HG03139 (cell line): Measurements from ENCODE around the gene VPS51.
"Not testable (repeated sequence)": the region's sequence is repeated elsewhere in the genome, so short reads cannot be mapped to it uniquely, and the experiment has no call there.

ENCODE experiments used
- ATAC-seq: cut with Tn5 transposase; IDR thresholded peaks from one replicate; pipeline ENCODE4 v1.9.1; 2021; ENCODE audit not compliant: unreplicated experiment

VPS51 gene

DNA sequence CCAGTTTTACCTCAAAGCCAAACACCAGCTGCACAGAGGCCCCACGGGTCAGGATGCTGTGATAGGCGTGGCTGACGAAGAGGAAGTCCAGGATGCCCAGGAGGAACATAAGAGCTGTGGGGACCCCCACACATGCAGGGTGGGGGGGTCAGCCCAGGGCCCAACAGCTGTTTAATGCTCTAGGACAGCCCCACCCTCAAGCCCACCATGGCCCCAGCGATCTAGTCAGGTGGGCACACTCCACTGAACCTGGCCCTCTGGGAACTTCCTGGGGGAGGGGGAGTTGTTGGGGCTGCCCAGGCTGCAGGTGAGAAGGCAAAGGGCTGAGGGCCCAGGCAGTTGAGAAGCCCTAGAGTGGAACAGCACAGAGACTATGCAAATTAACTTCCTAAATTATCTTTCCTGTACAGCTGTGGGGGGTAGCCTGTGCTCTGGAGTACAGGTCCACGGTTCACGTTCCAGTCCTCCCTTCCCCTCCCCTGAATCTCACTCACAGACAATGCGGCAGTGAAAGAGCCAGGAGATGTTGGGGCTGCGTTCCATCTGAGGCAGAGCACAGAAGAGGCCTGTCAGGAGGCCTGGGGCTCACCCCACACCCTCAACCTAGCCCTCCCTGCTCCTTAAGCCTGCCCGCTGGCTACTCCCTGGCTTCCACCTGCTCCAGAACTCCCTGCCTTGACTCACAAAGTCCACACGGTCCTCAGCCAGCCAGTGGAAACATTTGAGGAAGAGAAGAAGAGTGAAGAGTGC lies 36.4 kb downstream of the VPS51 start:
- peak; percentile 37 for ATAC-seq

DNA sequence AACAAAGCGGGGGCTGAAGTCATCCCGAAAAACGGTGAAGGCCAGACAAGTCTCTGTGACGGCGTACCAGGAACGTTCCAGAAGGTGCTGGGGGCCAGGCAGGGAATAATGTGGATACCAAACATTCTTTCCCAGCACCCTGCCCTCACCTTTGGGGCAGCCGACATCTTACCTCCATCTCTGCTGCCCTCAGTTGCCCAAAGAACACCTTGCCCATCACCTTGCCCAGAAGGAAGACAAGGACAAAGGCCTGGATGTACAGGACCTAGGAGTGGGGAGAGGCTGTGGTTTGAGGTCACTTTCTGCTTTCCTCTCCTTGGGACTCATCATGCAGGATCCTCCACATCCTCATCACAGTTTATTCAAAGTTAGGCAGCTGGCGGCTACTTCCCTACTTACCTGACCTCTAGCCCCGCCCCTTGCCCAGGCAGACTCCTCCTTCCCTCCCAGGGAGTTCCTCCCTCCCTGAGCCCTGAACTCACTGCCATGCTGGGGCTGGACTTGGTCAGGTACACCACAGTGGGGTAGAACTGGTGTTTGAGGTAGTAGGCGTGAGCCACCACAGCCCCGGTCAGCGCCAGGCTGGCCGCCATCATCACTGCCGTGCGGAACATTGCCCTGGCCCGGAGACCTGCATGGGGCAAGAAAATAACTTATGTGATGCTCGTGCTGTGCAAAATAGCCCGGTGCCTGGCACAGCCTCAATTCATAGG lies 37.1 kb downstream of the VPS51 start:
- no peak for ATAC-seq

DNA sequence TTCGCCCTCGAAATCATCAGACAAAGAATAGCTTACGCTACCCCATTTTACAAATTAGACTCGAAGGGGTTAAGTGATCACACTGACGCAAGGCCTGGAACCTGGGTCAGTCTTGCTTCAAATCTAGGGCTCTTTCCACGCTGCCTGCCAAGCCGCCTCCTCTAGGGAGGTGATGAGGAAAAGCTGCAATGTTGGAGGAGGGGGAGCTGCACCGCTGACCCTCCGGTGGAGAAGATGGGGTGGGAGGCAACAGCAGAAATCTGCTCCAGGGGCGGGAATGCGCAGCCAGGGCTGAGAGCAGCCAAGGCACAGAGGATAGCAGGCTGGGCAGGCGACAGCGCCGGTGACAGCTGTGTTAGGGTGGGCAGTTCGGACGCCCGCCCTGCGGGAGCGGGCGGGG lies 37.7 kb downstream of the VPS51 start:
- no peak for ATAC-seq

DNA sequence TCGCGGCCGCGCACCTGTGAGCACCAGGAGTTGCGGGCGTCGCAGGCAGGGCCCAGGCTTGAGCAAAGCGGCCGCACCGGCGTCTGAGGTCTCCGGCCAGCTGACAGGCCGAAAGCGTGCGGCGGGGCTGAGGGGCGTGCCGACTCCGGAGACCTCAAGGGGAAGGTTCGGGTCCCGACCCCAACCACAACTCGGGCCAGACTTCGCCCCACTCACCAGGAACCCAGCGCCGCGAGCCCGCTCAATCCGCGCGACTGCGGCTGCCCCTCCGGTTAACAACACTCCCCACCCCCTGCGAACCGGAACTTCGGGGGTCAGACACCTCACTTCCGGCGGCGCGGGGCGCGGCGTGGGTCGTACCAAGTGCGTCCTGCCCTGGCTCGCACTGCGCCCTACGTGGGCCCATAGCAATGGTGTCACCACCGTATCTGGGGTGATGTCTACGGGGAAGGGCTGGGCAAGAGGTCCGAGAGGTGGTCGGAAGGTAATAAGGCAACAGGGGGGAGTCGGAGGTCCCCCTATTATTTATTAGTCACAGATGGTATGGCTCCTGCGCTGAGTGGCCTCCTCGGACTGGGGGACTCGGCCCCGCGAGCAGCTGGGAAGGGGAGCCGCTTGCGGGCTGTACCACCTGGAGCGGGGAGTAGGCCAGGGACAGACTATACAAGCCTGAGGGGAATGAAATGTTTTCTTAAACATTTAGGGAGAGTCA lies 38.4 kb downstream of the VPS51 start, which contains the start of gene SYVN1:
Gene SYVN1 (minus strand): TSS at position 280 of the 712 bp plus-strand sequence. CDS start 918 bp downstream, outside the sequence.
- ATAC-seq = peak; percentile 37

DNA sequence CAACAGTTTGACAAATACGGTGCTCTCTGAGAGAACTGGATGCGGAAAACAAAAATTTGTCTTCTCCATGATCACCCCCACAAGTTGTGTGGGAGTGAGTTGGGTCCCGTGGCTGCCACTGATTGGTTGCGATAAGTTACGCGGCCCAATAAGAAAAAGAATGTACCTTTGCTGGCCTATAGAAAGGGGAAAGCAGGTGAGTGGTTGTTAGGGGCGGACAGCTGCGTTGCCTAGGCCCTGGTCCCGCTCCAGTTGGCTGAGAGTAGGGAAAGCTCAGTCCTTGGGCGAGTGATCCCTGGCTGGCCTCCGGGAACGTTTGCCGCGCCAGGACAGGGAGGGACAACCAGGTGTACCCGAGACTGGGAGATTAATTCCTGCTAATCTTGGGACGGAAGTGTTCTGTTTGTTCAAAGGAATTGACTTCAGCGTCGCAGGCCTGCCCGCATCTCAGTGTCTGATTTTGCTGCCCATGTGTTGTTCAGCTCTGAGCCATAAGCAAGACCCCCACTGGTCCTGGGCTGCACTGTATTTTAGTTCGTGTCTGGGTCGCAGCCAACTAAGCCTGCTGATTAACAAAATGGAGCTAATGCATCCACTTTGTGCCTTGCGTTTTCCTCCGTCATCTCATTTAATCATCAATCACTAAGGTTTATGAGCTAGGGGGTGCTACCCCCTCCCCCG lies 39.1 kb downstream of the VPS51 start:
- ATAC-seq = peak; percentile 55

DNA sequence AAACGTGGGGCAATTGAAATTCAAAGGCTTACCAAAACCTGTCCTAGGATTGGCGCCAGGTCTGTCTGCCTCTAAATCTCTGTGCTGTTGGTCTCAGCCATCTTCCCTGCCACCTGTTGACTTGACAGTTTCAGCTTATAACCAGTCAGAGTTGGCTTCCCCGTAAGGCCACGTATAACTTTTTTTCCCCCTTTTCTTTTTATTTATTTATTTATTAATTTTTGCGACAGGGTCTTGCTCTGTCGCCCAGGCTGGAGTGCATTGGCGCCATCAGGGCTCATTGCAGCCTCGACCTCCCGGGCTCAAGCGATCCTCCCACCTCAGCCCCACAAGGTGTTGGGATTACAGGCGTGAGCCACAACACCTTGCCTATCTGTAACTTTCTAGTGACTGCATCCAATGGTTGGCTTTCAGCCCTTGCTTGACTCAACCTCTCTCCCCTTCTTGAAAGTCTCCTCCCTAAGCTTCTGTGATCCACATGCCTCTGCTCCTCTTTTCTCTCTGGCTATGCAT lies 39.7 kb downstream of the VPS51 start:
- ATAC-seq = no peak

DNA sequence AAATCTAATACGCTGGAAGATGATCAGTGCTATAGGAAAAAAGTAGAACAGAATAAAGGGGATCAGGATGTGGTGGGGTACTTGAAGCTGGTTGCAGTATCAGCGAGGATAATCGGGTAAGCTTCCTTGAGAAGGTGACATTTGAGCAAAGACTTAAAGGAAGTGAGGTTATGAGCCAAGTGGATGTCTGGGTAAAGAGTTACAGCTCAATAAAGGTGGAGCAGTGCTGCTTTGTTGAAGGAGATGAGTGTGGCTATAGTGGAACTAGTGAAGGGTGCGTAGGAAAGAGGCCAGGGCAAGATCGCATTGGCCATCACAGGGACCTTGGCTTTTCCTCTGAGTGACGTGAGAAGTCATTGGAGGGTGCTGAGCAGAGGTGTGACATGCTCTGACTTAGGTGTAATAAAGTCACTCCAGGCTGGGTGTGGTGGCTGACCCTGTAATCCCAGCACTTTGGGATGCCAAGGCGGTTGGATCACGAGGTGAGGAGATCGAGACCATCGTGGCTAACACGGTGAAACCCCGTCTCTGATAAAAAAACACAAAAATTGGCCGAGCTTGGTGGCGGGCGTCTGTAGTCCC lies 40.6 kb downstream of the VPS51 start:
- ATAC-seq = no peak

DNA sequence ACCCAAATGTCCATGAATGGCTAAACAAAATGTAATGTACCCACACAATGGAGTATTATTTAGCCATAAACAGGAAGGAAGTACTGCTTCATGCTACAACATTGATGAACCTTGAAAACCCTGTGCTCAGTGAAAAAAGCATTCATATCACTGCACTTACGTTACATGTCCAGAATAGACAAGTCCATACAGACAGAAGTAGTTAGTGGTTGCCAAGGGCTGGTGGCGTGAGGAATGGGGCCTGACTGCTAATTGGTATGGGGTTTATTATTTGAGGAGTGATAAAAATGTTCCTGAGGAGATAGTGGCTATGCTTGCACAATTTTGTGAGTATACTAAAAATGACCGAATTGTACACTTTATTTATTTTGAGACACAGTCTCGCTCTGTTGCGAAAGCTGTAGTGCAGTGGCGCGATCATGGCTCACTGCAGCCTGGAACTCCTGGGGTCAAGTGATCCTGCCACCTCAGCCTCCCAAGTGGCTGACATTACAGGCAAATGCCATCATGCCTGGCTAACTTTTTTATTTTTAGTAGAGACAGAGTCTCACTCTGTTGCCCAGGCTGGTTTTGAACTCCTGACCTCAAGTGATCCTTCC lies 46.0 kb downstream of the VPS51 start:
- no peak for ATAC-seq

DNA sequence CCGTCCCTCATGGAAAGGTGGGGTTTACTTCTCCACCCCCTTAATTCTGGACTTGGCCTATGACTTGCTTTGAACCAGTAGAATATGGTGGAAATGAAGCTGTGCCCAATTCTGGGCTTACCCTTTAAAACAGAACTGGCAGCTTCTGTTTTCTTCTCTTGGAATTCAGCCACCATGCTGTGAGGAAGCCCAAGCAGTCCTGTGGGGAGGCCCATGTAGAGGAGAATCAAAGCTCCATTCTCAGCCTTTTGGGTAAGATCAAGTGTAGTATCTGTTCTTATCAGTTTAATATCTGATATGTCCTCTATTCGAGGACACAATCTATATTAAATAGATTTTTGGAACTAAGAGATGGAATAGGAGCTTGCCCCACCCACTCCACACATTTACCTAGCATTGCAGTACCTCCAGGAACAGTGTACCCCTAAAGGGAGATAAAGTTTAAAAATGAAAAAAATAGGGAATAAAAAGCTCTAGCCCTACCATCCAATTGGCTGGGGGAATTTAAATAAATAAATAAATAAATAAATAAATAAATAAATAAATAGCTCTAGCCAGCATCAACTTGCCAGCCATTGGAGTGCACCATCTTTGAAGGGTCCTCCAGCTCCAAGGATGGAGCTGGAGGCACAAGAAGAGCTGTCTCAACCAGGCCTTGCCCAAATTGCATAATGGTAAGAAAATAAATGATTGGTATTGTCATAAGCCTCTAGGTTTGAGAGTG lies 51.5 kb downstream of the VPS51 start:
- no peak for ATAC-seq

DNA sequence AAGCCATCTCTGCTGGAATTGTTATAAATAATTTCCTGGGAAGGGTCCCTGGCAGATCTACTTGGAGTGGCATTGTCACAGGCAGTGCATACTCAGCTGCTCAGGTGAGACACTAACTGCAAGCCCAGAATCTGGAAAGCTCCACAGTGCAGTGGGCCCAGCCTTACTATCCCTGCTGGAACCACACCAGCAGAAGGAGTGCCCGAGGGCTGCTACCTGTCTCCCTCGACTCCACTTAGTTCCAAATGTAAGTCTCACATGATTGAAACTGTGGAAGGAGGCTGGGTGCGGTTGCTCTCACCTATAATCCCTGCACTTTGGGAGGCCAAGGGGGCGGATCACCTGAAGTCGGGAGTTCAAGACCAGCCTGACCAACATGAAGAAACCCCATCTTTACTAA lies 52.6 kb downstream of the VPS51 start:
- ATAC-seq = no peak

DNA sequence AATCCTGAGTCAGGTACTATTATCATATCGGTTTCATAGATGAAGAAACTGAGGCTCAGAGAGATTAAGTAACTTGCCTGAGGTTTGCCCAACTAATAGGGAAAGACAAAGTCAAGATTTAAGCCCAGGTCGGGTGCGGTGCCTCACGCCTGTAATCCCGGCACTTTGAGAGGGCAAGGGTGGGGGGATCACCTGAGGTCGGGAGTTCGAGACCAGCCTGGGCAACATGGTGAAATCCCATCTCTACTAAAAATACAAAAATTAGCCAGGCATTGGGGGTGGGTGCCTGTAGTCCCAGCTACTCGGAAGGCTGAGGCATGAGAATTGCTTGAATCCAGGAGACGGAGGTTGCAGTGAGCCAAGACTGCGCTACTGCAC lies 54.1 kb downstream of the VPS51 start:
- not testable (repeated sequence) for ATAC-seq

DNA sequence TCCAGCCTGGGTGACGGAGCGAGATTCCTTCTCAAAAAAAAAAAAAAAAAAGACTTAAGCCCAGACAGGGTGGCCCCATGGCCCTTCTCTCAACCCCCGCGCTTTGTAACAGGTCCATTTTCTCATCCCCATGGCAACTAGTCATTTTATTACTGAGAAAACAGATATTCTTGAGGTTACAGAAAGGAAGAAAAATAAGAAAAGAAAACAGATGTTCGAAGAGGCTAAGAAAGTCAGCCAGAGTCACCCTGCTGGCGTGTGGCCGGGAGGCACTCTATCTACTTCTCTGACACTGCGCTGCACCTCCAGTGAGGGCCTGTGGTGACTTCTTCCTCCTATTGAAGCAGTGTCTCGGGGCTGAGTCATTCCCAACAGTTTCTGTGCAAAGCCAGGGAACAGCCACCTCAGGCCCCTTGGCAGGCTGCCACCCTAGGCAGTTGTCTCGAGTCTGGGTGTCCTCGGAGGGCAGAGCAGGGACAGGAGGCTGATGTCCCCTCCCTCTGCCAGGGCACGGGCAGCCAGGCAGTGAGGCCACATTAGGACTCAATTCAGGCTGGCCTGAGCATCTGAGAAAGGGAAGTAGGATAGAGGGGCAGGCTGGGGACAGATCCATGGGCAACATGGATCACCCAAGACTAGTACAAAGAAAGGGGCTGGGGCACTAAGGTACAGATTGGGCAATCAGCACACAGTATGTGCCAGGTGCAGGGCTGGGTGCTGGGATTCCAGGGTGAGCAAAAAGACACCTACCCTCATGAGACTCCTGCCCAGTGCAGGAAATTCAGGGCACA lies 54.7 kb downstream of the VPS51 start:
- ATAC-seq = no peak

DNA sequence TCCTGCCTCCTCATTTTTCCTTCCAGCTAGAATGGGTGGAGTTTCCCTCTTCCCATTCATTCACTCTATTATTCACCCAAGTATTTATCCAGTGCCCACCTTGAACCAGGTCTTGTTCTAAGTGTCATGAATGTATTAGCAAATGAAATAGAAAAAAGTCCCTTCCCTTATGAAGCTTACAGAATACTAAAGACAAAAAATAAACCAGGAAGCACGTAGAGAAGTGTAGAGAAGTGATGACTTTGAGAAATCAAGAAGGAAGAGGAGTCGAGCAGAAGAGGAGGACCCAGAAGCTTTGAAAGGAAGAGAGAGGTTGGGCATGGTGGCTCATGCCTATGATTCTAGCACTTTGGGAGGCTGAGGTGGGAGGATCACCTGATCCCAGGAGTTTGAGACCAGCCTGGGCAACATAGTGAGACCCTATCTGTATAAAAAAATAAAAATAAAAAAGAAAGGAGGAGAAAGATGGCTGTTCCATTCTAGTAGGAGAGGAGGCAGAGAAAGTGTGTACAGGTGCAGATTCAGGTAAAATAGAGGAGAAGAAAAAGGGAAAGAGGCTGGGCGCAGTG lies 55.4 kb downstream of the VPS51 start:
- ATAC-seq = no peak

DNA sequence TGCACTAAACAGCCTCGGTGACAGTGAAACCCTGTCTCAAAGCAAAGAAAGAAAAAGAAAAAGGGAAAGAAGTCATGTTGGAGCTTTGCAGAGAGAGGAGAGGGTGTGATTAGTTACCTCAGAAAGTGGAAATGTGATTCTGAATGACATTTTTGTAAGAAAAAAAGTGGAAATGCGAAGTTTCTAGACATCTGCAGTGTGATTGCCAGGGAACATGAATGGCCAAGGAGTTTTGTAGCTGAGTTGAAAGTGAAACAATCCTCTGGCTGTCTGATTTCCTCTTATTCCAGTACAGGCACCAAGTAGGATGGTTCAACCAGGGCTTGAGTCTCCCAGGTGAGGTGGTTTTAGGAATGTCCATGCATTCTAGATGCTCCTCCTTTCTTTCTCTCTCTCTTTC lies 56.1 kb downstream of the VPS51 start:
- no peak for ATAC-seq

DNA sequence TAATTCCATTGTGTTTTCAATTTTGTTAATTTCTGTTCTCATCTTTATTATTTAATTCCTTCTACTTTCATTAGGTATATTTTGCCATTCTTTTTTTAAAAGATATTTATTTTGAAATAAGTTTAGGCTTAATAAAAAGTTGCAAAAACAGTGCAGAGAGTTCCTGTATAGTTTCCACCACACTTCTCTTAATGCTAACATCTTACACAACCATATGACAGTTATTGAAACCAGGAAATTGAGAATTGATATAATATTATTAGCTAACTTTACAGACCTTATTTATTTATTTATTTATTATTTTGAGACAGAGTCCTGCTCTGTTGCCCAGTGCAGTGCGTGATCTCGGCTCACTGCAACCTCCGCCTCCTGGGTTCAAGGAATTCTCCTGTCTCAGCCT lies 60.2 kb downstream of the VPS51 start:
- ATAC-seq = no peak

DNA sequence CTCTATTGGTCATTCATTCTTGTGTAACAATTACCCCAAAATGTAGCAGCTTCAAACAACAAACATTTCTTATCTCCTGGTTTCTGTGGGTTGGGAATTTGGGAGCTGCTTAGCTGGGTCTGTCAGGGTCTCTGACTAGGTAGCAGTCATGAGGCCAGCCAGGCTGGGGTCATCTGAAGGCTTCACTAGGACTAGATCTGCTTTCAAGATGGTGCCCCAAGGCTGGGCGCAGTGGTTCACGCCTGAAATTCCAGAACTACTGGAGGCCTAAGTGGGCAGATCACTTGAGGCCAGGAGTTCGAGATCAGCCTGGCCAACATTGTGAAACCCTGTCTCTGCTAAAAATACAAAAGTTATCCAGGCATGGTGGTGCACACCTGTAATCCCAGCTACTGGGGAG lies 60.9 kb downstream of the VPS51 start:
- ATAC-seq = no peak

DNA sequence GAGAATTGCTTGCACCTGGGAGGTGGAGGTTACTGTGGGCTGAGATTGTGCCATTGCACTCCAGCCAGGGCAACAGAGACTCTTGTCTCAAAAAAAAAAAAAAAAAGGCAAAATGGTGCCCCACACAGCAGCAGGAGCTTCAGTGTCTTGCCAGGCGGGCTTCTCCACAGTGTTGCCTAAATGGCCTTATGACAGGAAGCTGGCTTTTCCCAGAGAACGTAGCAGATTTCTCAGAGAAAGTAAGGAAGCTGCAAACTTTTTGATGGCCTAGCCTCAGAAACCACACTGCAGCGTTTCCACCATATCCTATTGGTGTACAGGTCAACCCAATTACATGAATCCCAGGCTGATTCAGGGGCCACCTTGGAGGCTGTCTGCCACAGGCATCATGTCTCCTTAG lies 61.3 kb downstream of the VPS51 start:
- ATAC-seq = no peak

DNA sequence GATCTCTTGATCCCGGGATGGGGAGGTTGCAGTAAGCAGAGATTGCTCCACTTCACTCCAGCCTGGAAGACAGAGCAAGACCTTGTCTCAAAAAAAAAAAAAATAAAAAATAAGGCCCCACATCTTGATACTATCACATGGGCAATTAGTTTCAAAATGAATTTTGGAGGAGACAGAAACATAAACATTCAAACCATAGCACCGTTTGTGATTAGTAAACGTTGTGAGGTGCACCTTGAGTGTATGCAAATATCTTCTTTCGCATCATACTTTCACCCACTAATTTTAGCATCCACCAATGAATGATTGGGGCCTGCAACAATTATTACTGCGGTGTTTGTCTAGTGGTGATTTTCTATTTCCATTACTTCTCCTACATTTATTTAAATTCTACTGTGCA lies 63.0 kb downstream of the VPS51 start:
- no peak for ATAC-seq

DNA sequence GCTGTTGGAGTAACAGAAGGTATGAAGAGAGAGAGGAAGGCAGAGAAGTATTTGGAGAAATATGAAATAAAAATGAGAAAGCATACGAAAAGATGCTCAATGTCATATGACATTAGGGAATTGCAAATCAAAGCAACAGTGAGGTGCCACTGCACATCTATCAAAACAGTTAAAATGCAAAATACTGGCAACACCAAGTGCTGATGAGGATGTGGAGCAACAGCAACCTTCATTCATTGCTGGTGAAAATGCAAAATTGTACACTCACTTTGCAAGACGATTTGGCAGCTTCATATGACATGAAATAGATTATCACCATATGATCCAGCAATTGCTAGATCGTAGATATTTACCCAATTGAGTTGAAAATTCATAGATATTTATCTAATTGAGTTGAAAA lies 64.6 kb downstream of the VPS51 start:
- ATAC-seq = no peak
